ENCODE data around the gene FOXQ1.
"Not testable (repeated sequence)": the region's sequence is repeated elsewhere in the genome, so short reads cannot be mapped to it uniquely, and the experiment has no call there.

The FOXQ1 gene

DNA sequence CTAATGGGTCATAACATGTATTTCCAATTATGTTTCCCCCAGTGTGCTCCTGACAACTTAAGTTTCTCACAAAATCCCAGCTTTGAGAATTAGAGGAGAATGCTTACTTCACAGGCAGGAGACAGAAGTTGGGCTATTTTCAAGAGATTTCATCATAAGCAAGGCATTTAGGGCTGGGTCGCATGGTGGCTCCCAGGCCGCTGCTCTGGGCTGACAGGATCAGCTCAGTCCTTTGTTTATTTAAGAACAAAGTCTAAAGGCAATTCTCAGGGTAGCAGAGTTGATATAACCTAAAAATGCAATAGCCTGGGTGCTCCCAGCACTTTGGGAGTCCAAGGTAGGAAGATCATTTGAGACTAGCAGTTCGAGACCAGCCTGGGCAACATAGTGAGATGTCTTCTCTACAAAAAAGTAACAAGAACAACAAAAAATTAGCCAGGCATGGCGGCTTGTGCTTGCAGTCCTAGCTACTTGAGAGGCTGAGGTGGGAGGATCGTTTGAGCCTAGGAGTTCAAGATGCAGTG is 10.9 kb downstream of the FOXQ1 start:
- DNase-seq = no peak

DNA sequence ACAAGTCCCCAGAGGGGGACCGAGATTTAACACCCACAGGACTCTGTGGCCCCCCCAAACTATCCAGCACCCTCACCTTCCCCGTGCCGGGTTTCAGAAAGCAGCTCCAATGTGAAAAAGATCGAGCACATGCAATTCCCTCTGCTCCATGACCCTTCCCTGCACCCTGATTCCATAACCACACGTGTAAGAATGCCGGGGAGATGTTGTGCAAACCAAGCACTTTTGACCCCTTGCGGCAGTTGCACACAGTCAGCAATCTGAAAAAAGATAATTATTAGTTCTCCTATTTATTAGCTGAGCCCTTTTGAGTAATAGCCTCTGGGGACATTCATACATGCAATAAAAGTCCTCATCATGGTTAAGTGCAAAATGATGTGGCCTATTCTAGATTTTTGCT is 13.0 kb downstream of the FOXQ1 start:
- DNase-seq = no peak

DNA sequence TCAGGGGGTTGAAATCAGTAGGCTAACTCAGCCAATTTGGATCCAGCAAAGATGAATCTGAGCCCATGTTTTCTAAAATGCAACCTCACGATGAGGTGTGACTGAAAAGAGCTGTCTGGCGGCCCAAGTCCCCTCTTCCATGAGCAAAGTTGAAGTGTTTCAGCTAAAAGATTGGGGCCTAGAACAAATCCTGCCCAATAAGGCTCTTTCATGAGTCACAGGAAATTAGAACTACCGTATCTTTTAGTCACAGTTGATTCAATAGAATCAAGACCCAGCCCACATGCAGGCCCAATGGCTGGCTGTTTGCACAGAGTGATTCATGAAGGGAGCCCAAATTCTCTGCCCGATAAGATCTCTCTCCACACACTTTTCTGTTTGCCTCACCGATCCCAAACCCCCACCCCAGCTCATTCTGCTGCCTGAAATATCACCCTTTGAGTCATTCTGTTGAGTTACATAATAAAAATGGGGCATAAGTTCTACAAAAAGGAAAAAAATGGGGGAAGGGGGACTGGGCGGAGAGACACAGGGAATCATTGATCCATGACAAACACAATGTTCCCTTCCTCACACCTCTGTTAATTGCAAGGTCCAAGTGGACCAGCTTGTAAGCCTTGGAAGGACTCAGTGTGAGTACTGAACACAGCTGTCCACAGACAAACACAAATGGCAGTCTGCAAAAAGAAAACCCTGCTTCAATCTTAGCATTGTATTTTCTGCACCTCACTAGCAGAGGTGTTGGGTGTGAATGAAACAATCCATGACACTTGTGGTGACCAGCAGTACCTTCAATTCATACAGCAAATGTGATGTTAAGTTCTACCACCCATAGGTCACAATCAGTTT is 13.8 kb downstream of the FOXQ1 start:
- DNase-seq = no peak

DNA sequence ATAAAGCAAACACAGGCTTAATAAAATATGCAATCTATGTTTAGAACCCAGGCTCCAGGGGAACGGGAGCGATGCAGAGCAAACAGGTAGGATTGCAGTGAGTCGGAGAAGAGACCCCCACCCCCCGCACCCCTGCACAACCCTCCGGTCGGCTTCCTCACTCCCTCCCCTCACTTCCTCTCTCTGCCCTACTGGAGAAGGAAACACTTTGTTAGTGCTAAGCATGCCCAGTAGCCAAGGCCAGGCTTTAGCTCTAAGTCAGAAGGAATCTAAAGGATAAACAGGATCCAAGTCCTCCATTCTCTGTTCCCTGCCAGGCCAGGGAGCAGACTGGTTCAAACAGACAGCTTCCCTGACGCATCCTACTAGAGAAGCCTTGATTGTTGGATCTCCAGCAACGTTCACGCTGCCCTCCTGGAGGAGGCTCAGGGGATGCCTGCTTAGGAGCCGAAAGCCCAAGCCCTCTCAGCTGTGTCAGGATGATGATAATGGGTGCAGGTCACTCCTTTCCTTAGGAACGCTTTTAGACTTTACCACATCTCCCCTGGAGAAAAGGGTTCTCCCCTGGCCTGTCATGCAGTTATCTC is 14.7 kb downstream of the FOXQ1 start:
- DNase-seq = no peak

DNA sequence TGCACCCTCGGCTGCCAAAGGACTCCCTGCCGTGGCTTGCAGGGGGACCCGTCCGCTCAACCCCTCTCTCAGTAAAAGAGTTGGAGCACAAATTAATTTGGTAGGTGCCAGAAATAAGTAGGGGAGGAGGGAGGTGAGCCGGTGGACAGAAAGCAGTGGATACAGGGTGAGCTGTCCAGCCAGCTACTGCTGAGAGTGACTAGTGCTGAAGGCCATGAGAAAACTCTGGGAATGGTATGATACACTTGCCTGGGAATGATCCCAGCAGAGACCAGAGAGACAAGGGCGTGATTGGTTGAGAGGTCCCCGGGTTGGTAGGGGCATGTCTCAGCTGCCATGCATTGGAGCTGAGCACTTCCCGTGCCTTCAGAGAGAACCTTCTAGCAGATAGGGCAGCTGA is 15.7 kb downstream of the FOXQ1 start:
- DNase-seq = no peak

DNA sequence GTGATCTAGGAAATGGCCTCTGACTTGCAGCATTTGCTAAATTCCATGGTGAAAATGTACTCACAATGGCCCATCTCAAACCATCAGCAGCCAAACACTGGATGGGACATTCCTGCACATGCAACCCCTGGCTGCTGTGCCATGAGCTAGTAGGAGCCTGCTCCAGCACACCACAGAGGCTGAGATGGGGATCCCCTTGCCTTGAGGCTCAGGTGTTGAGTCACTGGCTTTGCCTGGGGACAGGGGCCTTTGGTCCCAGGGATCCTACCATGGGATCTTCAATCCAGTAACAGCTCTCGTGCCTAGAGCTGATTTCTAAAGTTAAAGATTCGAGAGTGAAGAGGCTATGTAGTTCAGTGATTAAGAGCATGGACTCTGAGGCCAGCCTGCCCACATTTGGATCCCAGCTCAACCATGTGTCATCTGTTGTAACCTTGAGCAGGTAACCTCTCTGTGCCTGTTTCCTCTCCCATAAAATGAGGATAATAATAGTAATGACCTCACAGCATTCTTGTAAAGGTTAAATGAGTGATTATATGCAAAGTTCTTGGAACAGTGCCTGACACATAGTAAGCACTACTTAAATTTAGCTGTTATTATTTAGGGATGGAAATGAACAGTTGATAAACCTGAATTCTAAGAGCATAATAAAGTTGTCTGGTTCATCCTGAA is 16.4 kb downstream of the FOXQ1 start:
- no peak for DNase-seq

DNA sequence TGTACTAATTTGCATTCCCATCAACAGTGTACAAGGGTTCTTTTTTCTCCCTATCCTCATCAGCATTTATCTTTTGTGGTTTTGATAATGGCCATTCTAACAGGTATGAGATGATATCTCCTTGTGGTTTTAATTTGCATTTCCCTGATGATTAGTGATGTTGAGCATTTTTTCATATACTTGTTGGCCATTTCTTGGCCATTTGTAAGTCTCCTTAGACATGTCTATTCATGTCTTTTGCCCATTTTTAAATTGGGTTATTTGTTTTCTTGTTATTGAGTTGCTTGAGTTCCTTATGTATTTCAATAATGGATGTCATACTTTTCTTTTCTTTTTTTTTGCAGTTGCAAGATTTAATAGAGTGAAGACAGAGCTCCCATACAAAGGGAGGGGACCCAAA is 17.8 kb downstream of the FOXQ1 start:
- DNase-seq = no peak

DNA sequence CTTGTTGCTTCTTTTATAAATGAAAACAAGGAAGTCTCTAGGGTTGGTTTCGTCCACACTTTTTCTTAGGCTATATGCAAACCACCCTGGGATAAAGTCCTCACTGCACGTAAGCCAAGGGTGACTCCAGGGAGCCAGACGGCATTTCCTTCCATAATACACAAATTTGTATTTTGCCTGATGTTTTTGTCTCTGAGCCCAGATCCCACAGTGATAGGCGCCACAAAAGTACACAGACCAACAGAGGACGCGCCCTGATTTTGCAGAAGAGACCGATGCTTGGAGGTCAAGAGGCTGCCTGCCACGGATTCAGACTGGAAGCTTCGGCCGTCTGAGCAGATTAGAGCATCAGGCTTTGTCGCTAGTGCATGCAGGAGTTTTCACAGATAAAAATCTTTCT is 22.8 kb downstream of the FOXQ1 start:
- no peak for DNase-seq

DNA sequence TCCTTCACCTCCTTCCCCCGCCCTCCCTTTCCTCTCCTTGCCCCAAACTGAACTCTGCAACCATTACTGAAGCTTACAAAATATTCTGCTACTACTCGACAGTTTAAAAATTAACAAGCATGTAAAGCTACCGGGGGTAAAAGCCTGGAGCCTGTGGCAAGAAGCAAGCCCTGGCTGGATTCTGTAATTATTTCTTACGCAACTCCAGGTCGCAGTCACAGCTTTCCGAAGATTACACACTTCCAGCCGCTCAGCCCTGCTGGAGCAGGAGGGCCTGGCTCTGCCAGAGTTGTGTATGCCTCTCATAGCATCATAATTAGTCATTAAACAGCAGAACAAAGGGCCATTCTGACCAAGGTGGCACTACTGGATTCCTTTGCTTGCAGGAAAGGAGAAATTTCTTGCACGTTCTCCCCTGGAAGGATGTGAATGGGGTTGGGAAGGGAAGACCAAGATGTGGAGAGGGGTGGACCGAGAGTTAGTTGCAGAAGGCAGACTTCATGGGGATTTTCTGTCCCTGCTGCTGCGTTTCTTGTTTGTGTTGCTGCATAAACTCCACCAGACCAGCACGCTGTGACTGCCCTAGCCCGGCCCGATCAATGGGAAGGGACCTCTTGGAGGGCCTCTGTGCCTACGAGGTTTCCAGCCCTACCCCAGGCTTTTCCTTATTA is 23.6 kb downstream of the FOXQ1 start:
- DNase-seq = no peak

DNA sequence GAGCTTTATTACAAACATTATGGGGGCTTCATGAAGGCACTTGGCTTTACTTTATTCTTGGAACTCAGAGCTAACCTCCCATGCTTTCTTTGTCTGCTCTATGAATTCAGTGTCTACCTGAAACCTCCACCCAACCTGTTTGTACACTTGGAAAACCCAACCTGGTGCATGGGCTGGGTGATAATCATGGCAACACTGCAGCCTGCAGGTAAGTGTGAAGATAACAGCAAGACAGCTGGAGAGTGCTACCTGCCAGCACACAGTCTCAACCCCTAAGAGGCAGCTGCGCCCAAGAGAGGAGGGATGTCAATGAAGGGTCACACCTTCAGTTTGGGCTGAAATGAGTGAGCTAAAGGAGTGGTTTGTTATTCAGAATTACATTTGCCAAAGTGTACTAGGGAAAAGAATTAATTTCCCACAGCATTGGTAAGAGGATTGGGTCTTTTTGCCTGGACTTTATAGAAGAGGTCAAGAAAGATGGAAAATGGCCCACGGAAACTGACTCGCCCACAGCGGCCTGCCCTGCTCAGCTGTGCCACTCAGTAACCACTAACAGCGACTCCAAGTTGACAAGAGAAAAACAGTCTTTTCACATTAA is 24.4 kb downstream of the FOXQ1 start:
- DNase-seq = no peak

DNA sequence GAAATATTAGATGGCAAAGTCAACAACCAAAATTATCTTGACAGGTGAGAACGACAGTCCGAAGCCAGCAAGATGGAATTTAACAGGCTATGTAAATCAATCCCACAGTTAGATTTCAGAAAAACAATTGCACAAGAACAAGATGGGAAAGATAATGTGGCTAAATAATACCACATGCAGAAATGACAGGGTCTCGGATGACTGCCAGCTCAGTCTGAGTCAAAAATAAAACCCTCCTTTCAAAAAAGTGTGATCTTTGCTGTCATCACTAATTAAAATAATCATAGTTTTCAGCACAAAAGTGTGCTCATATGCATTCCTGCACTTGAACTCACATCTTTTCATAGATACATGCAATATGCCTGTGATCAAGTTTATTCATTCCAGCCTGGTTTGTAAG is 25.9 kb downstream of the FOXQ1 start:
- DNase-seq = no peak

DNA sequence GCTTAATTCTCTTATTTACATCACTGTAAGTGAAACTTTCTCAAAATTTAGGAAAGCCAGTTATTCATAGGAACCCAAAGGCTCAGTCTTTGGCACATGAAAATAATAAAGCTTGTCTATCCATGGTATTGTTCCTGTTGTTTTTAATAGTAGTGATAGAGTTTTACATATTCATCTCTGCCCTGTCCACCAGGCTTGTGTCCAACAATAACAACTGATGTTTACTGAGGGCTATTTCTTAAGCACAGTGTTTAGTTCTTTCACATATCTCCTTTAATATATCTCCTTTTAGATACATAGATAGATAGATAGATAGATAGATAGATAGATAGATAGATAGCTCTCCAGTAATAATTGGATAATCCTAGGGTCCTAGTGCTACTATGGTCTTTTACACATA is 34.2 kb downstream of the FOXQ1 start:
- no peak for DNase-seq

DNA sequence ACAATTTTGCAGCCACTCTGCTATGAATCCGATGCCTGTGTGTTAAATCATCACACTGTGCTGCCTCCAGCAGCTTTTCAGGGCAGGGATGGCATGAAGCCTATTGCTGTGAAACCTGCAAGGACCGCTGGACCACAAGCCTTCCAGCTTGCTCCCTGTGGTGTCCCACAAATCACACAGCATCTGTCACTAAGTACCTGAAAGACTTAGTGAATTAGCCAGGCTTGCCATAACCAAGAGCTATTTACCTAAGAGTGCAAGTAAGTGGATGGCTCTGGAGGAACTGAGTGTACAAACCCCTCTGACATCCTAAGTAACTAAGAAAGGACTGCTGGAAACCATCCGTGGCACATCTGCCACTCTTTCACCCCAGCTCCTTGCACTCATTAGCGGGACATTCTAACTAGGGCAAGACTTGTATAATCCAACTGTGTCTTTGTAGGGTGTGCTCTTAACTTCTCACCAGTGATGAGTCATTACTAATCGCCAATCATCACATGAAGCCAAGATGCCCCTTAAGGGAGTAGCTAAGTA is 34.7 kb downstream of the FOXQ1 start:
- DNase-seq = no peak

DNA sequence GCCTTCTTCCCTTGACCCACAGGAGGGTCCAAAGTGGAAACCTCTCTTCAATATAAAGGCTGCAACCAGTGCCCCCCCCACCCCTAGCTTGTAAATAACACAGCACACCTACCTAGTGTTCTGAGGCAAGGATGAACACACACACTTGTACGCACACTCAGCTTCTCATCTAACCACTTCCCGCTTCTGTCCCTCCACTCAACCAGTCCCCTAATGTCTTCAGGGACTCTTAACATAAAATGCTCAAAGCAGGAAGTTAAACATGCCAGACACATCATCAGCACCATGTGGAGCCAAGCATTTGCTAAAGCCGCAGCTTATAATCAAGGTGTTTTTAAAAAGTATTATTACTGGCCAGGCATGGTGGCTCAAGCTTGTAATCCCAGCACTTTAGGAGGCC is 35.3 kb downstream of the FOXQ1 start:
- no peak for DNase-seq

DNA sequence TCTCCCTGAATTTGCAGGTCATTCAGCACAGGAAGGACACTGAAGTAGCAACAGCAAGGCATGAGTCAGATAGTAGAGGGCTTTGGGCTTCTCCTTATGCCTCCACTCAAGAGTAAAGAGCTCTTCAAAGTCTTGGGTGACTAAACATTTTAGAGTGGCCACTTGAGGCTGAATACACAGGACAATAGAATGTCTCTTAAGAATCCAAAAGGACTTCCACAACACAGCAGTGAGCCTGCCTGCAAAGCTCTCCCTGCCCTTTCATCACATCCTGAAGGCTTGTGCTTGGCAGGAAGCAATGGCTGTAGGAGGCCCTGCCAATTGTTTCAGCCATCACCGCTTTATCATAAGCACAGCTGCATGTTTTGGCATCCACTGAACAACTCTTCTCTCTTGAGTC is 36.8 kb downstream of the FOXQ1 start:
- DNase-seq = no peak

DNA sequence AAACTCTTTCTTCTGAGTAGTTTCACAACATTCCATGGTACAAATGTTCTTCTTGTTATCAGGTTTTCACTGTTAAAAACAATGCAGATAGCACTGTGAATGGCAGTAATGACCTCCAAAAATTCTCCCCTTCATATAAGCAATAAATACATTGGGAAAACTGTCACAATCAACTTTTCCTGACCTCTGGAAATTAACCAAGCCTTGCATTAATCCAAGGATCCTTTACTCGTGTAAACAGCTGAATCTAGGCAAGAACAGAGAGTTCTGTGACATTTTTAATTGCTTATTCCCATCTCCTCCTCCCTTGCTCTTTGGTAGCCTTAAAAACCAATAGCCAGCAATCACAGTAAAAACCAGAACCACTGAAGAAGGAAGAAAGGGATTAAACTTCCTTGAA is 37.8 kb downstream of the FOXQ1 start:
- no peak for DNase-seq

DNA sequence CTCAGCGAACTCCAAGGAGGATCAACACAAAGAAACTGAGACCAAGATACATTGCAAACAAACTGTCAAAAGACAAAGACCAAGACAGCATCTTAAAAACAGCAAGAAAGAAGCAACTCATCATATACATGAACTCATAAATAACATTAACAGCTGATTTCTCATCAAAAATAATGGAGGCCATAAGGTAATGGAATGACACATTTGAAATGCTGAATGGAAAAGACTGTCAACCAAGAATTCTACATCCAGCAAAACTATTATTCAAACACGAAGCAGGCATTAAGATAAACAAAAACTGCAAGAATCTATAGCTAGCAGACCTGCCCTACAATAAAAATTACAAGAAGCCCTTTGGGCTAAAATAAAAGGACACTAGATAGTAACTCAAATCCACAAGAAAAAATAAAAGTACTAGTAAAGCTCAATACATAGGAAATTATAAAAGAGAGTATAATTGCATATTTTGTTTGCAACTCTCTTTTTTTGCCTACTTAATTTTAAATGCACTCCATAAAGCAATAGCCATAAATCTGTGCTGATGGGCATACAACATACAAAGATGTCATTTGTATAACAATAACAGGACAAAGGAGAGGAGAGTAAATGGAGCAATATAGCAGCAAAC is 39.6 kb downstream of the FOXQ1 start:
- no peak for DNase-seq

DNA sequence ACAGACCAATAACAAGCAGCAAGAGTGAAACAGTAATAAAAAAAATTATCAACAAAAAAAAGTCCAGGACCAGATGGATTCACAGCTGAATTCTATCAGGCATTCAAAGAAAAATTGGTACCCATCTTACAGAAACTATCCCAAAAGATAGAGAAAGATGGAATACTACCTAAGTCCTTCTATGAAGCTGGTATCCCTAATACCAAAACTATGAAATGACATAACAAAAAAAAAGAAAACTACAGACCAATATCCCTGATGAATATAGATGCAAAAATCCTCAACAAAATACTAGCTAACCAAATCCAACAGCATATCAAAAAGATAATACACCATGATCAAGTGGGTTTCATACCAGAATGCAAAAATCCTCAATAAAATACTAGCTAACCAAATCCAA is 43.2 kb downstream of the FOXQ1 start:
- not testable (repeated sequence) for DNase-seq

DNA sequence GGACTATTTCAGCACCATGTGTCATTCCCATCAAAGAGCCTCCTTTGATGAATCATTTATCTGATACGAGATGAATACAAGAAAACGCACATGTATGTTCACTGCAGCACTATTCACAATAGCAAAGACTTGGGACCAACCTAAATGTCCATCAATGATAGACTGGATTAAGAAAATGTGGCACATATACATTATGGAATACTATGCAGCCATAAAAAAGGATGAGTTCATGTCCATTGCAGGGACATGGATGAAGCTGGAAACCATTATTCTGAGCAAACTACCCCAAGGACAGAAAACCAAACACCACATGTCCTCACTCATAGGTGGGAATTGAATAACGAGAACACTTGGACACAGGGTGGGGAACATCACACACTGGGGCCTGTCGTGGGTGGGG is 49.8 kb downstream of the FOXQ1 start:
- not testable (repeated sequence) for DNase-seq

DNA sequence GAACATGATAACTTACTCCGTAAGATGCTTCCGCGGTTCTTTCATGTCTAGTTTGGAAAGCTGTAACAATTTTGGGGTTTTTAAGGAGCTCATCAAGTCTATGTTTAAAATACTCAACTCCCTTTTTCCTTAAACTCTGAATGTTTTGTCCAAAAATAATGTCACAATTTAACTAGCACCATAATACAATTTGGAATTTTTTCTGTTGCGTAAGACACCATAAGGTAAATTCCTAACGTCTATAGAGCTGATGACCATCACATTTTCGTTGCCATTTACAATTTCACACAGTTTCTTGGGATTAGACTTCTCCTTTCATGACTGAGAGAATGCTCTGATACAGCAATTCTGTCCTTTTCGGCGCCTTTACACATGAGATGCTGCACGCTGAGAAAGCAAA is 50.7 kb downstream of the FOXQ1 start:
- no peak for DNase-seq

DNA sequence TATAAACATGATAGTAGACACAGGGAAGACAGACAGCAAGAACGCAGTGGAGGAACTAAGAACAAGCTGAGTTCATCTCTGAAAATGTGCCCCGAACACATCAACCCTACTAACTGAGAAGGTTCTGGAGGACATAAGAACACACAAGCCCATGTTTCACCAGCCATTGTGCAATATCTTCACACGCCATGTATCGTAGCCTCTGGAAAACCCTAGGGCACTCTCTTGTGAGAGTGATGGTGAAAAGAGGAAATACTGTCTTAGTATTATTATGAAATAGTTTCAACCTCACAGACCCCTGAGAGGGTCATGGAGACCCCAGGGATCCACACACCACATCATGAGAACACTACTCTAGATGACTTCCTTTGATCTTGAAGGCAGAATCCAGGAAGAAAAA is 51.4 kb downstream of the FOXQ1 start:
- no peak for DNase-seq

All from T-helper 9 cell (primary cell).